Neural cell (in vitro differentiated cells): Measurements from ENCODE around the gene KLK3.

Experiments
- CTCF ChIP-seq: fragments of 450-650 bp; IDR thresholded peaks from 2 replicates; pipeline ENCODE4 v1.5.1; 2014; ENCODE audit warnings: antibody characterized with exemption, mild to moderate bottlenecking, moderate library complexity; ENCODE audit not compliant: poor library complexity, severe bottlenecking
- EZH2 ChIP-seq: fragments of 200-600, 300-800 bp; shearing (Covaris generic), sonication (generic); IDR thresholded peaks from 2 replicates; pipeline ENCODE4 v1.6.1; 2014; ENCODE audit warnings: antibody characterized with exemption, low read length, borderline replicate concordance, mild to moderate bottlenecking; ENCODE audit not compliant: insufficient read depth, poor library complexity, severe bottlenecking
- POLR2AphosphoS5 ChIP-seq: IDR thresholded peaks from 2 replicates; pipeline ENCODE4 v1.6.1; 2012

GRCh38 chr19:50833802-50834167, 20.9 kb upstream of the KLK3 start:
- TF ChIP-seq CTCF = no peak
- no peak for TF ChIP-seq EZH2
- no peak for TF ChIP-seq POLR2AphosphoS5
